PC-9 (cell line): ENCODE results near the gene STRA6. TPM values are rescaled to one million over a fixed set of nuclear protein-coding genes. Genes with fewer than 3 reads are reported as not detected.

ENCODE experiments used
- BruUV-seq: library from RNA; stranded (reverse); fragments of 400-500 nt; replicated peaks from 2 replicates; lab custom pipeline; 2021; lab: Mats Ljungman, UMichigan
- CTCF ChIA-PET: fragments of 300-600 bp; sonication (Branson Sonifier 250); formaldehyde crosslinking; loops from one replicate; lab custom pipeline; 2022; ENCODE audit warnings: antibody characterized with exemption; lab: Charles Lee
- POLR2A ChIA-PET: fragments of 300-600 bp; sonication (Branson Sonifier 250); formaldehyde crosslinking; loops from one replicate; lab custom pipeline; 2022; ENCODE audit warnings: antibody characterized with exemption; ENCODE audit not compliant: unreplicated experiment; lab: Charles Lee
- DNase-seq, 2 experiments: peaks; one replicate each; pipeline versions ENCODE4 v3.0.0 to v3.0.0-alpha.2; 2015 to 2022; ENCODE audit warnings: mixed read lengths in 1 of 2
- H2AFZ ChIP-seq: fragments of 200-600 bp; sonication (generic); 2 replicates; pipeline ENCODE4 v1.8.1; 2017; ENCODE audit warnings: antibody characterized with exemption
- H3F3A ChIP-seq: fragments of 200-600 bp; sonication (generic); 2 replicates; pipeline ENCODE4 v1.8.1; 2017; ENCODE audit warnings: antibody characterized with exemption, mild to moderate bottlenecking, low read depth; ENCODE audit not compliant: insufficient read depth
- H3K27ac ChIP-seq: fragments of 200-600 bp; sonication (generic); 2 replicates; pipeline ENCODE4 v1.6.1; 2016; ENCODE audit warnings: mixed run types
- H3K27me3 ChIP-seq: fragments of 200-600 bp; sonication (generic); 2 replicates; pipeline ENCODE4 v1.6.1; 2016; ENCODE audit warnings: low read depth, mixed run types; ENCODE audit not compliant: insufficient read depth
- H3K36me3 ChIP-seq: fragments of 200-600 bp; sonication (generic); 2 replicates; pipeline ENCODE4 v1.6.1; 2016; ENCODE audit warnings: low read depth, mixed run types
- H3K4me1 ChIP-seq: fragments of 200-600 bp; sonication (generic); replicated peaks from 2 replicates; pipeline ENCODE4 v1.6.1; 2016; ENCODE audit warnings: mixed run types; ENCODE audit not compliant: insufficient read depth
- H3K4me2 ChIP-seq: fragments of 200-600 bp; sonication (generic); 2 replicates; pipeline ENCODE4 v1.6.1; 2017; ENCODE audit warnings: mixed run types
- H3K4me3 ChIP-seq: fragments of 200-600 bp; sonication (generic); 2 replicates; pipeline ENCODE4 v1.6.1; 2016; ENCODE audit warnings: mixed run types
- H3K79me2 ChIP-seq: fragments of 200-600 bp; sonication (generic); 2 replicates; pipeline ENCODE4 v1.6.1; 2017; ENCODE audit warnings: low read depth, mixed run types
- H3K9me2 ChIP-seq: fragments of 200-600 bp; sonication (generic); 2 replicates; pipeline ENCODE4 v1.8.1; 2017; ENCODE audit warnings: mild to moderate bottlenecking; ENCODE audit not compliant: insufficient read depth
- H3K9me3 ChIP-seq: fragments of 200-600 bp; sonication (generic); 2 replicates; pipeline ENCODE4 v1.8.1; 2016; ENCODE audit warnings: low read depth; ENCODE audit not compliant: insufficient read depth
- H4K20me1 ChIP-seq: fragments of 200-600 bp; sonication (generic); 2 replicates; pipeline ENCODE4 v1.8.1; 2017; ENCODE audit not compliant: insufficient read depth
- EZH2 ChIP-seq: fragments of 200-600 bp; sonication (generic); IDR thresholded peaks from 2 replicates; pipeline ENCODE4 v1.8.0; 2017; ENCODE audit warnings: antibody characterized with exemption, low read depth
- intact Hi-C: fragments of 100-400 bp; cut with micrococcal nuclease; formaldehyde crosslinking; loops from one replicate; pipeline ENCODE4 v1.10.0; 2022; ENCODE audit not compliant: unreplicated experiment
- total RNA-seq: library from RNA; stranded (reverse); gene quantifications from 2 replicates; pipeline ENCODE4 v1.2.3, GENCODE V29; 2021
- TF ChIP-seq, protein P1 (sequence below): fragments of 200-600 bp; sonication (generic); conservative IDR thresholded peaks from 2 replicates; pipeline ENCODE4 v1.6.1; 2017; ENCODE audit warnings: mixed run types, antibody characterized with exemption, mild to moderate bottlenecking, moderate library complexity

The STRA6 gene
- total RNA-seq, 1 experiment from 2014 or later = 64.9 TPM

DNA sequence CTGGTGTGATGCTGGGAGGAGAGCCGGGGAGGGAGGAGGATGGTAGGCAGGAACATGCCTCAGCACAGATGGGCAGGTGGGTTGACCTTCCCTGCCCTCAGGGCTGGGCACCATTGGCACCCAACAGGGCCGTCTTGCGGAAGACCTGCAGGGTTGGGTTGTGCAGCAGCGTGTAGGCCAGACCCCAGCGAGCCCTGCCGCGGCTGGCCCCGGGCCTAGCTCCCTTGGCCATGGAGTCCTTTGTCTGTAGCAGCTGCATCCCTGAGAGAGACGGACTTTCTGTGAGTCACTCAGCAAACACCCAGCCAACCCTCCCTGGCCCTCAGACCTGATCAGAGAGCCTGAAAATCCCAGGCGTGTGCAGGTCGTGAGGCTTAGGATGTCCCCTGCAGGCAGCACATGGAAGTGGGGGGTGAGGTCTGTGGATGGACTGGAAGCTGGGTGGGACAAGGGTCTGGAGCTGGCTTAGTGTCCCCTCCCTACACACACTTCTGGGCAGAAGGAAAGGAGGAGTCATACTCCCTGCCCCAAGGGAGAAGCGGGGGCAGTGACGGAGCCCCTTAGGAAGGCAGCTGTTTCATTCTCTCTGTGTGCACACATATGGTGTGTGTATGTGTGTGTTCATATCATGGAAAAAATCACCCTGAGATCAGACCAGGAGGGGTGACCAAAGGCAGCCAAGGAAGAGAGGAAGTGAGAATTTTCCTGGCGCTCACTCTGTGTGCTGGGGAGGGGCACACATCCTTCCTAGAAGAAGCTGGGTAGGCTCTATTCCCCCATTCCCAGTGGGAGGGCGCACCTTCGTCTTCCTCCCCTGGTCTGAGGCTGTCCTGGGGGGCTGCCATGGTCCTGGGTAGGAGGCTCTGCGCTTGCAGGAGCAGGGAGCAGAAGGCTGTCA, 22.4 kb downstream of the STRA6 start:
- ChIA-PET CTCF (interaction anchor here (0.9 kb wide), 1 partner anchor 21 kb away, joined by 5 read pairs; no protein-coding TSS in a partner anchor), POLR2A (interaction anchor here (0.6 to 1.2 kb wide), 5 partner anchors 16 to 35 kb away, joined by 3 to 17 read pairs (median 8); partner anchors contain the start of gene STRA6)
- BruUV-seq = no TSS peak
- Histone ChIP-seq H3K9me2 (no peaks in the 10 kb centered on the region), H3K4me3 (no peak overlapping the region), H3K36me3 (peaks cover 18% of the 10 kb centered on the region), H3K27ac (peak overlapping the region; percentile 75), H2AFZ (no peak overlapping the region), H3K4me1 (peaks cover 43% of the 10 kb centered on the region), H3K27me3 (no peaks in the 10 kb centered on the region), H3K9me3 (no peaks in the 10 kb centered on the region), H3K4me2 (peak overlapping the region; percentile 57), H4K20me1 (no peaks in the 10 kb centered on the region), H3F3A (peaks cover 66% of the 10 kb centered on the region), H3K79me2 (no peaks in the 10 kb centered on the region)
- TF ChIP-seq EZH2 = no peak
- TF ChIP-seq, protein P1, sequence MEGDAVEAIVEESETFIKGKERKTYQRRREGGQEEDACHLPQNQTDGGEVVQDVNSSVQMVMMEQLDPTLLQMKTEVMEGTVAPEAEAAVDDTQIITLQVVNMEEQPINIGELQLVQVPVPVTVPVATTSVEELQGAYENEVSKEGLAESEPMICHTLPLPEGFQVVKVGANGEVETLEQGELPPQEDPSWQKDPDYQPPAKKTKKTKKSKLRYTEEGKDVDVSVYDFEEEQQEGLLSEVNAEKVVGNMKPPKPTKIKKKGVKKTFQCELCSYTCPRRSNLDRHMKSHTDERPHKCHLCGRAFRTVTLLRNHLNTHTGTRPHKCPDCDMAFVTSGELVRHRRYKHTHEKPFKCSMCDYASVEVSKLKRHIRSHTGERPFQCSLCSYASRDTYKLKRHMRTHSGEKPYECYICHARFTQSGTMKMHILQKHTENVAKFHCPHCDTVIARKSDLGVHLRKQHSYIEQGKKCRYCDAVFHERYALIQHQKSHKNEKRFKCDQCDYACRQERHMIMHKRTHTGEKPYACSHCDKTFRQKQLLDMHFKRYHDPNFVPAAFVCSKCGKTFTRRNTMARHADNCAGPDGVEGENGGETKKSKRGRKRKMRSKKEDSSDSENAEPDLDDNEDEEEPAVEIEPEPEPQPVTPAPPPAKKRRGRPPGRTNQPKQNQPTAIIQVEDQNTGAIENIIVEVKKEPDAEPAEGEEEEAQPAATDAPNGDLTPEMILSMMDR = no peak
- peak in 1 of 2 experiments; percentile 72 for DNase-seq
- intact Hi-C loops = loop anchor here (1.0 to 5.0 kb wide), 4 partner anchors 20 to 122 kb away; no protein-coding TSS in a partner anchor

DNA sequence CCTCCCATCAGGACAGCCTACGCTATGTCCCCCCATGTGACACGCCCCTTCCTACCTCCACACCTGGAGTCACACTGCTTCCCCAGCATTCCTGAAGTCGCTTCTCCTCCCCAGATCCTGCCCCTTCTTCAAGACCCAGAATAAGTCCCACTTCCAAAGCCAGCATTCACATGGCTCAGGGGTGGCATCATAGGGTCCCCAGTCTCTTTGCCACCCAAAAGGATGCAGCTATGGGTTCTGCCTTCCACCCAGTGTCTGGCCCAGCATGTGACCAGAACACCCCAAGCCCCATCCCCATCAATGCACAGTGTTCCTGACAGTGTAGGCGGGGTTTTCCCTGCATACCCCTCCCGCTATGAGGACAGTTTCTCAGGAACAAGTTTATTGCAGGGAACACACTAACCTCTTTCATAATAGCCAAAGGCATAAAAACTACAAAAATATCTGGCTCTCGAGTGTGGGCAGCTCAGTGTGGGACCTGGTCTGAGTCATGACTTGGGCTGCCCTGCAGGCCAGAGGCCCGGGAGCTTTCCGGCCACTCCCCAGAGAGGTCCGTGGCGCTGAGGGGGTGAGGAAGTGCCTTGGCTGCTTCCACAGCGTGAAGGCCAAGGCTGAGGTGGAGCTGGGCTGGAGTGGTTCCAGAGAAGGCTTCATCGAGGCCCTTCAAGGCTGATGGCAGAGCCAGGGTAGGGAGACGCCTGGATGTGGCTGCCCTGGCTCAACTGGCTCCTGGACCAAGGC, 23.3 kb downstream of the STRA6 start:
- Histone ChIP-seq H2AFZ (no peak overlapping the region), H3K9me3 (no peaks in the 10 kb centered on the region), H3K4me2 (peak overlapping the region; percentile 58), H3F3A (peaks cover 66% of the 10 kb centered on the region), H3K4me1 (peaks cover 43% of the 10 kb centered on the region), H3K27me3 (no peaks in the 10 kb centered on the region), H3K36me3 (peaks cover 18% of the 10 kb centered on the region; the same call in 1 of the 2 replicates), H4K20me1 (no peaks in the 10 kb centered on the region), H3K79me2 (no peaks in the 10 kb centered on the region), H3K4me3 (no peak overlapping the region), H3K27ac (peak overlapping the region; percentile 75), H3K9me2 (no peaks in the 10 kb centered on the region)
- CTCF ChIA-PET = interaction anchor here (0.6 to 0.9 kb wide), 2 partner anchors 22 to 59 kb away, joined by 3 to 5 read pairs; no protein-coding TSS in a partner anchor
- TF ChIP-seq EZH2 = no peak
- TF ChIP-seq, protein P1 = no peak
- peak; percentile 94 to 95 for DNase-seq
- intact Hi-C loops = loop anchor here (1.0 to 5.0 kb wide), 4 partner anchors 21 to 123 kb away; no protein-coding TSS in a partner anchor
- POLR2A ChIA-PET = interaction anchor here (0.6 to 1.2 kb wide), 6 partner anchors 17 to 67 kb away, joined by 3 to 17 read pairs (median 8); partner anchors contain the start of gene STRA6
- BruUV-seq = no TSS peak
